Measurements from ENCODE around the gene CLDN4.

Gene CLDN4

DNA sequence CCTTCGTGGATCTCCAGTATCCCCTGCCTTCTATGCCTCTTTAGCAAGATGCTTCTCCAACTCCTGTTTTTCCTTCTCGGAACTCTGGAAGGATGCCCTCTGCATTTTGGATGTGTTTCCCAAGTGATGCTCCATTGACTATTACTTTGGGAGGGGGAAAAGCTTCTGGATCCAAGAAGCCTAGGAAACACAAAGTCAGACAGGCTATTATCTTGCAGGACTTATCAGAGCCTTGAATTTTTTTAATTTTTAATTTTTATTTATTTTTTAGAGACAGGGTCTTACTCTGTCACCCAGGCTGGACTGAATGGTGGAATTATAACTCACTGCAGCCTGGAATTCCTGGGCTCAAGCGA is 51.2 kb downstream of the CLDN4 start:
- DNase-seq (ENCODE audit: low spot score in 2 of 2) (no peak), ATAC-seq (ENCODE audit: low read depth) (no peak)
- H3K36me3 Mint-ChIP-seq = no peaks in the 10 kb centered on the region
- no peaks in the 10 kb centered on the region for H3K4me1 Mint-ChIP-seq
- peaks cover 1% of the 10 kb centered on the region for H3K9me3 Mint-ChIP-seq
- H3K4me3 Mint-ChIP-seq = no peak overlapping the region
- H3K27me3 Mint-ChIP-seq = peaks cover 15% of the 10 kb centered on the region
- H3K27ac Mint-ChIP-seq = no peak overlapping the region

Measured in memory B cell (primary cell).